Measurements from ENCODE around the gene FBRSL1.
"Not testable (repeated sequence)": the region's sequence is repeated elsewhere in the genome, so short reads cannot be mapped to it uniquely, and the experiment has no call there.

FBRSL1 gene

DNA sequence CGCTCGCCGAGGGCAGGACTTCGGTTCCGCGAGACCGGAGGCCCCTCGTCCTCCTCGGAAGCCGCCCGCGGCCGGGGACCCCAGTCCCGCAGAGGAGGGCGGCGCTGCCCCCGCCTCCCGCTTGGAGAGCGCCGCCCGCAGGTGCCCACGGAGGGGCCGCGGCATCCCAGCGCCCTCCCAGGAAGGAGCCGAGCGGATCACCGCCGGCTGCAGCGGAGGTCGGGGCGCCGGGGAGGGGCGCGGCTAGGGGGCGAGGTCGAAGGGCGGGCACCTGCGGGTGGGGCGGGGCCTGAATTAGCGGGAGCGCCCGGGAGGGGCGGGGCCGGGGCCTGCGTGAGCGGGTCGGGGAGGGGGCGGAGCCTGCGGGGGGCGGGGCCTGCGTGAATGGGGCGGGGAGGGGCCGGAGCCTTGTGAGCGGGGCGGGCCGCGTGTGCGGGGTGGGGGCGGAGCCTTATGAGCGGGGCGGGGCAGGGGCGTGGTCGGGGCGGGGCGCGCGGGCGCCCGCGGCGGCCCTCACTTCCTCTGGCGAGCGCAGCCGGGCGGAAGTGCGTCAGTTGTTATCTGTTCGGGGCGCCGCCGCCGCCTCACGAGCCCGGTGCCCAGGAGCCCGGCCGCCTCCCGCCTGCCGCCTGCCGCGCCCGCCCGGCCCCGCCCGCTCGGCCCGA is at the start of gene FBRSL1:
Gene FBRSL1 (plus strand): TSS at position 550 of the 665 bp plus-strand sequence.
- peak; percentile 90 for DNase-seq

DNA sequence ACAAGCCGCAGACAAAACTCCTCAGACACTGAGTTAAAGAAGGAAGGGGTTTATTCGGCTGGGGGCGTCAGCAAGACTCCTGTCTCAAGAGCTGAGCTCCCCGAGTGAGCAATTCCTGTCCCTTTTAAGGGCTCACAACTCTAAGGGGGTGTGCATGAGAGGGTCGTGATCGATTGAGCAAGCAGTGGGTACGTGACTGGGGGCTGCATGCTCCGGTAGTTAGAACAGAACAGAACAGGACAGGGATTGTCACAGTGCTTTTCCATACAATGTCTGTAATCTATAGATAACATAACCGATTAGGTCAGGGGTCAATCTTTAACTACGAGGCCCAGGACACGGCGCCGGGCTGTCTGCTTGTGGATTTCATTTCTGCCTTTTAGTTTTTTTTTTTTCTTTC is 49.5 kb upstream of the FBRSL1 start:
- not testable (repeated sequence) for DNase-seq

DNA sequence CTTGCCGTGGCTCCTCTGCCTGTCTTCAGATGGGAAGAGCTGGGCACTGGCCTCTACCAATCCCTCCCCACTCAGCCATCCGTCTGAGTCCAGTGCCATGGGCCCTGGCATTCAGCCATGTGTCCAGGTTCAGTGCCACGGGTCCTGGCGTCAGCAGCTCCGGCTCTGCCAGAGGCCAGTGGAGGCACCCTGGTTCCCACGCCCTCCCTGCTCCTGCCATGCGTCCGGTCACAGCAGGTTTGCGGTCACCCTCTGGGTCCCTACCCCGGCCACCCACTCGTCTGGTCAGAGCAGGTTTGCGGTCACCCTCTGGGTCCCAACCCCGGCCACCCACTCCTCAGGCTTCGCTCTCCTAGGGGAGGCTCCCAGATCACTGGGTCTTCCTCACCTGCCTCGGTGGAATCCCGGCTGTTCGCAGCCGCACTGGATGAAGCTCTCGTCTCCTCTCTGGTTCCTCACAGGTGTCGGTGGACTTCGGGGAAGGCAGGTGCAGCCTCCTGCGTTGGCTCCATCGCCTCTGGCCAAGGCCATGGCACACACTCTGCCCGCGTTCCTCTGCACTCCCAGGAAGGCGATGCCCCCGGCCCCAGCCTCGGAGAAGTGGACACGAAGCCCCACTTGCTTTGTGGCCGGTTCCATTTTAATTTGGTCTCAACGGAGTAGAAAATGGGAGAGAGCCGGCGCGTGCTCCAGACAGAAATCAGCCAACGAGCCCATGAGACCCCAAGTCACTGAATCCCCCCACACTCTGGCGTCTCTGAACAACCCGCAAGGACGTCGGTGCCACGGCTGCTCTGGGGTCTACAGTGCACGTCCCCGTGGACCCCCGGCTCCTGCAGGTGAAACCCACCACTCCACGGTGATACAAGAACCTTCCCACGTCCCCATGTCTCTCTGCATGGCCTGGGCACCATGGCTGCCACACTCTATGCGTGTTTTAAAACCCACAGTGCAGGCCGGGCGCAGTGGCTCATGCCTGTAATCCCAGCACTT is 47.8 kb upstream of the FBRSL1 start:
- DNase-seq = no peak

DNA sequence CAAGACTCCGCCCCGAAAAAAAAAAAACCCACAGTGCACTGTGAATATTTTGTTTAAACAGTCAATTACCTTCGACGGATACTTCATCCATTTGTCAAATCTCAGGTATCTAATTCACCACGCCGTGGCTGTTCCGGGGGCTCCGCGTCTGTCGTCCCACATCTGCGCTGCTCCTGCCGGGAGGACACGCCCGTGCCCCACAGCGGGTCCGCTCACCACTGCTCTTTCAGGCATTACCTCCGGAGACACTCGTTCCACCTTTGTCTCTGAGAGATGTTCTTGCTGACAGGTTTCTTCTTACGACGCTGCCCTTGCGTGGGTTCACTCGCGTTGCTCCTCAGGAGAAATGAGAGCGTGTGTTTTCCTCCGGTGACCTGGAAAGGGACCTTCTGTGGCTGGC is 46.9 kb upstream of the FBRSL1 start:
- DNase-seq = no peak

DNA sequence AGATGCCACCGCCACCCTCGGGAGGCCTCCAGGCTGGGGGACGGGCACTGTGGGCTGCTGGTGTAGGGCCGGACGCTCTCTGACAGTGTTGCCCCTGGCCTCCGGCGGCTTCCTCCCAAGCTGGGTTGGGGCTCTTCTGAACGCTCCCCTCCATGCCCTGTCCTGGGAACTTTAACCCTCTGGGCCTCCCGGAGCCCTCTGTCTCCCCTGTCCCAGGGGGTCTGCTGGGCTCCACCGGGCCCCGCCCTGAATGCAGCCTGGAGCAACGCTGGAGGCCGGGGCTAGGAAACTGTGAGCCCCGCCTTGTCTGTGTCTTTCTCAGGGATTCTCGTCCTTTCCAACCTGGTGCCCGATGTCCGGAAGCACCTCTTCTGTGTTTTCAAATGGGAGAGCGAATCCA is 45.7 kb upstream of the FBRSL1 start:
- DNase-seq = no peak

DNA sequence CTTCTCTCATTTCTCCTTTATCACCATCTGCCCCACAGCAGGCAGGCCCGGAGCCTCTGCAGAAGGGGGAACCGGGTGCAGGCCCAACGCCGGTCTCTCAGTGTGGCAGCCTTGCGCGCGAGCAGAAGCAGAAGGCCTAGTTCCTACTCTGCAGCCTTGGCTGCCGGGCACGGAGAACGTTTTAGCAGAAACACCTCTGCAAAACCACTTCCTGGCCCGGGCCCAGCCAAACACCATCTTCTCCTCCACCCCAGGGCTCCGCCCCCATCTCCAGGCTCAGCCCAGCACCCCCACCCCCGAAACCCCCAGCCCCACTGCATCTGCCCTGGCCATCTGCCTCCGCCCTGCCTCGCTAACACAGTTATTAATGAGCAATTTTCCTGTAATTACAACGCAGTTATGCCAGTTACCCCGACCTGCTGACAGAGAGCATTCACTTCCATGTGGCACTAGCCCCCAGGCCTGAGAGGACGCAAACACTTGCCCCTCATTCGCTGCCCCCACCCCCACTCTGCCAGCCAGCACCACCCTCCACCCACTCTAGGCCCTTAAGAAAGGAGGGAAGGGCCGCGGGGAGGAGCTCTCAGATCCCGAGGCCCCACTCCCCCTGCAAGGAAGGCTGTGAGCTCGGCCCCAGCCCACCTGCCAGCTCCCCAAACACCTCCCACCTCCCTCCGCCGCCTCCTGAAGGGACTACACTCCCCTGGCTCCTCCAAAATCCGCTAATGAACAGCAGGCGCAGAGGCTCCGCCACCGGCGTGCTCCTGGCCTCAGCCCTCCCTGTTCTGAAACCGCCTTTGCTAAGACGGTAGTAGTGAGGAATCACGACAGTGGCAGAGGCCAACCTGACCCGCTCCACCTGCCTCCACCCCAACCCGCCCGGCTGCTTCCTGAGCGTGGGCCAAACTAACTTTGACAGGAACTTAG is 44.7 kb upstream of the FBRSL1 start:
- peak; percentile 48 for DNase-seq

DNA sequence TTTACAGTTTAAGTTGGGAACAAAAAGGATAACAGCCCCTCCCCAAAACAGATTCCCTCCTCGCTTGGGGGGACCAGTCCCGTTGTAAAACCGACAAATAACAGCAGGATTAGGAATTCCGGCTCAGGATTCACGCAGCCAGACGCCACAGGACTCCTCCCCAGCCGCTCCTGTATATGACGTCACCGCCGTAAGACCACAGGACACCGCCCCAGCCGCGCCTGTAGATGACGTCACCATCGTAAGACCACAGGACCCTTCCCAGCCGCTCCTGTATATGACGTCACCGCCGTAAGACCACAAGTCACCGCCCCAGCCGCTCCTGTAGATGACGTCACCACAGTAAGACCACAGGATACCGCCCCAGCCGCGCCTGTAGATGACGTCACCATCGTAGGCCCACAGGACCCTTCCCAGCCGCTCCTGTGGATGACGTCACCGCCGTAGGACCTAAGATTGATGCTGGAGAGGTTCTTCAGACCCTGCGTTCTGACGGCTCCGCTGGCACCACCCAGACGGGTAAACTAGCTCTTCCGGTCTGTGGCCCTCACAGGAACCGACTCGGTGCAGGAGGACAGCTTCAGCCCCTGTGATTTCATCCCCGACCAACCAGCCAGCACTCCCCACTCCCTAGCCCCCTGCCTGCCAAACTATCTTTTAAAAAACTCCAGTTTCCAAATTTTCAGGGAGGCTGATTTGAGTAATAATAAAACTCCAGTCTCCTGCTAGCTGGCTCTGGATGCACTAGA is 43.9 kb upstream of the FBRSL1 start:
- DNase-seq = peak; percentile 96

DNA sequence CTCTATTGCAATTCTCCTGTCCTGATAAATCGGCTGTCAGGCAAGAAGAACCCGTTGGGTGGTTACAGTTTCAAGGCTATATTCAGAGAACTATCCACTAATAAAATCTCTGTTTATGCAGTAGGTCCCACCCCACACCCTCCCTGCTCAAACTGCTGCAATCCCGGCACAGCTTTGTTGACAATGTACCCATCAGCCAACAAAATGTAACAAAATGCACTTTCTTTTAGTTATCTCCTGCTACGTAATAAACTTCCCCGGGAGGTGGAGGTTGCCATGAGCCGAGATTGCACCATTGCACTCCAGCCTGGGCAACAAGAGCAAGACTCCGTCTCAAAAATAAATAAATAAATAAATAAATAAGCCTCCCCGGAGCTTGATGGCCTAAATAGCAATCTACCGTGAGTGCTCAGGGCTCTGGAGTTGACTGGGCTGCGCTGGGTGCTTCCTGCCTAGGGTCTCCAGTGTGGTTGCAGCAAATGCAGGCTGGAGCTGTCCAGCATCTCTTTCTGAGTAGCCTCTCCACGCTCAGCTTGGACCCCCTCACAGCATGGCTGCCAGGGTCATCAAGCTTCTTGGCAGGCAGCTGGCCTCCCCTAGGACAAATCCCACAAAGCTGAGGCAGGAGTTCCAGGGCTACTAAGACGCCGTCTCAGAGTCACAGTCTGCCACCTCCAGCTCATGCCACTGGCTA is 43.2 kb upstream of the FBRSL1 start:
- DNase-seq = no peak

DNA sequence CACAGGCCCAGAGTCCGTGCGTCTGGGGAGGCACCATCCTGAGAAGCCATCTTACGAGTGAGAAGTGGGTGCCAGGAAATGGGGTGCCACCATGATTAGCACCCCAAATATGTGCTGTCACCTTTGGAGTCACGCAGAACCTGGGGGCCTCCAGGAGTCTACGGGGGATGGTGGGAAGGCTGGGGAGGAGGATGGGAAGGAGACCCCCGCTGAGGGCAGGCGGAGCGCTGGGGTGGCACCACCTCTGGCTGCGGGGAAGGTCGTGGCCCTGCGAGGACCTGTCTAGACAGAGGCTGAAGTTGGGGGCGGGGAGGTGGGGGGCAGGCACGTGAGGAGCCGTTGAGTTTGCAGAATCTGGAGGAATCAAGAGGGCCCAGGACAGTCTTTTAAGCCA is 42.6 kb upstream of the FBRSL1 start:
- no peak for DNase-seq

DNA sequence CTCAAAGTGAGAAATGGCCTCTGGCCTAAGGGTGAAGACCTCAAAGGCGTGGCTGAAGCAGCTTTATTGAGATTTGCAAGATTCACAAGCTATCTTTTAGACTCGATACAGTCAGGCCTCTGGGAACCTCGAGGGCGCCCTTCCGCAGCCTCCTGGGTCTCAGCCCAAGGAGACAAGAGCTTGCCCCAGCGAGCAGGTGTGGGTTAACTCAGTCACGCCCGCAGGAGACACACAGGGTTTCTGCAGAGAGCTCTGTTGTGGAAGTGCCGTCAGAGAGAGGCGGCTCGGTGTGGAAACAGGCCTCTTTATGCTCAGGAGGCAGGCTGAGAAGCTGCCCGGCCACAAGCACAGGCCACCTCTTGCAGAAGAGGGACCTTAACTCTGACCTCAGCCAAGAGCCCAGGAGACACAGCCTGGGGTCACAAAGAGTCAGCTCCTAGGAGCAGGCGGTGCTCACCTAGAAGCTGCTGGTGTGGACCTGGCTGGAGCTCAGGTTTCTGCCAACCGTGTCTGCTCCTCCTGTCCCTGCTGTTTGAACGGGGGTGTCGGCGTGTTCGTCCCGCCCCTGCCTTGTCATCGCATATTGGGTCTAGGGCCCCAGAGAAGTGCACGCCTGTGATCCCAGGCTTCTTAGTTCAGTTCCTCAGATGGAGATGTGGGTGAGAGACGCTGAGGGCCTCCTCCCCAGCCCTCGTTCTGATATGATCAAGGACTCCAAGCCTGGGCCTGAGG is 42.1 kb upstream of the FBRSL1 start:
- no peak for DNase-seq

DNA sequence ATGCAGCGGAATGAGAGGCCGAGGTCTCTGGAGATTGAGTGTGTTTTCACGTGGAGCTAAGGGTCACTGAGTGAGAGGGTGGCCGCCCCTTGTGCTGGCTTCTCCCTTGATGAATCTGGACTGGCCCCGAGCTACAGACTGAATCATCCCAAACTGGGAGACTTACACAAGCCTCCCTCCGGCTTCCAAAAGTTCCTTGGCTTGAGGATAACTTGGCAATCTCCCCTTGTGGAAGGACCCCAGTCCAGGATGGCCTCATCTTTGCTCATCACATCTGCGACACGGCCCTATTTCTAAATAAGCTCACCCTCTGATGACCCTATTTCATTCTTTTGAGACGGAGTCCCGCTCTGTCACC is 41.5 kb upstream of the FBRSL1 start:
- no peak for DNase-seq

DNA sequence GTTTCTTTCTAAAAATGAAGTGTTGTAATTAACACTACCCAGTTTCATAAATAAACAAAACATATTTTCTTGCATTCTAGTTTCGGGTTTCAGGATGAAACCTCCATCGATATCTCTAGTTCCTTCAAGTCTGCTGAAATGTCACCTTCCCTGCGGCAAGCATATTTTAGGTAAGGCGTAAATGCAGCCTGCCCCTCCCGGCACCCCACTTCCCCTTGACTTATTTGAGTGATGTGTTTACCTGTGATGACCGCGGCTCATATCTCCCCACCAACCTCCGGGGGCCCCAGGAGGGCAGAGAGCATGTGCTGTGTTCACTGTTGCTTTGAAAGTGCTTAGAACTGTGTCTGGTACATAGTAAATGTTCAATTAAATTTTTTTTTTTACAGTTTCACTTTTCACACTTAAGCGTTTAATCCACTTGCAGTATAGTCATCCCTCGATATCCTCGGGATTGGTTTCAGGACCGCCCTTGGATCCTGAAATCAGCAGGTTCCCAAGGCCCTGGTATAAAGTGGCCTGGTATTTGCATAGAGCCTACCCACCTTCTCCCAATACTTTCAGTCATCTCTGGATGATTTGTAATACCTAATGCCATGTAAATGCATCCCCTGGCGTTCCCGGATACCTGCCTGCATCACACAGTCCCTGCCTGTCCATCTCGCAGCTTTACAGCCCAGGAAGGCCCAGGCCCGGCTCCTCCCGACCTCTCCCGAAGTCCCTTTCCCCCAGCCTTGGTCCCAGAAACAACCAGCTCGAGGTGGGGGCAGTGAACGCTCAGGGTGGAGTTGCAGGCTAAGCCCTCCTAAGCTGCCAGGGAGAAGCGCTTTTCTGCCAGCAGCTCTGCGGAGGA is 40.2 kb upstream of the FBRSL1 start:
- DNase-seq = no peak

DNA sequence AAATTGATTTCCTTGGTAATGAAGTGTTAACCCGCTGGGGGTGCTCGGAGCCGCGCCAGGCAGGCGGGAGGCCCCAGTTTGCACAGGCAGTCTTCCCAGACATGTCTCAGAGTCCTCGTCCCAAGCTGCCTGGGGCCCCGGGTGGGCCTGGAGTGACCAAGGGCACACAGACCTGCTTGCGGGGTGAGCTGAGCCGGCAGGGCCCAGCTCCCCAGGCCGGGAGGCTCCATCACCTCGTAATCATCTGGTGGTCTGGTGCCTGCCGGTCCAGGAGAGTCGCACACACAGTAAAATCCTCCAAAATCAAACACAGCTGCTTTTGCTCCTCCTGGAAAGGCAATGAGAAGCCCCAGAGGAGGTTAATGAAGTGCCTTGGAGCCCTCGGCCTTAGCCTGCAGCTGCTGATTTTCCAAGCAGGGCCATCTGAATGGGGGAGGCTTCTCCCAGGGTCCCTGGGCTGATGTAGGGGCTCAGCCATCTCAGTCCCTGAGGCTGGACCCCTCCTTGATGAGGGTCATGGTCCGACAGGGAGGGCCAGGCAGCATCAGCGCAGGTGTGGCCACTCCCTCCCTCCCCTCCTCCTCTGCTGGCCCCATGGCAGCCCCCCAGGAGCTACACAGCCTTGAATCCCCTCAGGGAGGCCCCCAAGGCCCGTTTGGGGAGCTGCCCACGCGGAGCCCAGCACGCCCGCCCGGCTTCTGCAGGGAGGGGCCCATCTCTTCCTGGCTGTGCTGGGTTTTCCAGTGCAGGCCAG is 39.4 kb upstream of the FBRSL1 start:
- DNase-seq = no peak

DNA sequence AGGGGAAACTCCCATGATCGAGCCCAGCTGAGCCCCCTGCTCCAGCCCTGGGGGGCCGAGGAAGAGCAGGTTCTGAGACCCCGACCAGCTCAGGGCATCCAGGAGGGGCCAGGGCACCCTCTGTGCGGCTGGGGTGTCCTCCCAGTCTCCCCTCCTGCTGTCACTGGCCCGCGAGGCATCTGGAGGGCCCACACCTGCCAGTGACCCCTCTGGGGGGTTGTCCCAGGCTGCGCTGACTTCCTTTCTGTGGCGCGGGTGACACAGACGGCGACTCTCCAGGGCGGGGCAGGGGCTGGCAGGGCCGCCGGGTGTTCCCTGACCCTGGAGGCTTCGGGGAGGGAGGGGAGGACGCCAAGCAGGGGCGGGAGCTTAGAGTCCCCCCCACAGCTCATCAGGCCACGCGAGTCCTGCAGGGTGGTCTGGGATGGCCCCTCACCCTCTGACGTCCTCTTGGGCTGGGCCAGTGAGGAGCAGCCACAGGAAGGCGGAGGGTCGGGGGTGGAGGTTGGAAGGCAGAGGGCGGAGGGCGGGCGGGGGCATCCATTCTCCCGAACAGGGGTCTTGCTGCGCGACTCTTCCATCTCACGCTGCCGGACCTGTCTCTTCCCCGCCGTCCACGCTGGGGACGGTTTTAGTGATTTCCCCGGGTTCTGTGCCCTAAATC is 38.6 kb upstream of the FBRSL1 start:
- no peak for DNase-seq

DNA sequence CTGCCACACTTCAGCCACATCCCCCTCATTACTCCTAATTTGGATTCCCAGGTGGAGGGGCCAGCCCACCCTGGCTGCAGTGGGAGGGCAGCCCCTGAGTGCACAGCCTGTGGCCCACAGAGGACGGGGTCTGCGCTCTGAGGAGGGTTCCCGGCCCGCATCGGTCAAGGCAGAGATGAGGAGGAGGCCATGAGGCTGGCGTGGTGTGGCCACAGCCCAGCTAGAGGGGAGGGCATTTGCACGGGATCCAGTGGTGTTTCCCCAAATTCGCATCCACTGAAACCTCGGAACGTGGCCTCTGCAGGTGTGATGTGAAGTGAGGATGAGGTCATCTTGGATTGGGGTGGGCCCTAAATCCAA is 38.1 kb upstream of the FBRSL1 start:
- no peak for DNase-seq

DNA sequence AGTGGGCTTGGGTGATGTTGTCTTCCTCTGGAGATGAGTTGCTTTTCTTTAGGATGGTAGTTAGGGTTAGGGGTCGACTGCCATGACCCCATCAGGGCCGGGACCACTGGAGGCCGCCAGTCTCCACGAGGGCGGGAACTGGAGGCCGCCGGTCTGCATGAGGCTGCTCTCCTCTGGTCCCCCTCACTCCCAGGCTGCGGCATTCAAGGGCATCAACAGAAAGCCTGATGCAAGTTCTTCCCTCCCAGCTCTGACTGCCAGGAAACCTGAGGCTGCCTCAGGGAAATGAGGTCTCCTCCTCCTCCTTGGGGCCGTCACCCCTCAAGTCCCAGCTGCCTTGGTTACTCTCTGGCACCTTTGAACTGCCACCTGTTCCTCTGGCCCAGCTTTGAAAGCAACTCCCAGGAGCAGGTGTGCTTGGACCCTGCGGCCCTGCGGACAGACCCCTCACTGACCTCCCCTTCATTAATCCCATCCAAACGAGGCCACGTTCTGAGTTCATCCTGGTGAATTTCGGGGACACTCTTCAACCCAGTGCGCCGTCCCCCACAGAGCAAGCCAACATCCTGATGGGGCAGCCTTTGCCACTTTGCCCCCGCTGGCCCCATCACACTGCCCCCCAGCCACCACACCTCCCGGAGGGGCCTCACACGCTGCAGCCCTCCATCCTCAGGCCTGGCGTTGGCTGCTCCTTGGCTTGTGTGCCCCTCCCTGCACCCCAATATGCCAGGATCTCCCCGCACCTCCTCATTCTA is 37.2 kb upstream of the FBRSL1 start:
- no peak for DNase-seq

DNA sequence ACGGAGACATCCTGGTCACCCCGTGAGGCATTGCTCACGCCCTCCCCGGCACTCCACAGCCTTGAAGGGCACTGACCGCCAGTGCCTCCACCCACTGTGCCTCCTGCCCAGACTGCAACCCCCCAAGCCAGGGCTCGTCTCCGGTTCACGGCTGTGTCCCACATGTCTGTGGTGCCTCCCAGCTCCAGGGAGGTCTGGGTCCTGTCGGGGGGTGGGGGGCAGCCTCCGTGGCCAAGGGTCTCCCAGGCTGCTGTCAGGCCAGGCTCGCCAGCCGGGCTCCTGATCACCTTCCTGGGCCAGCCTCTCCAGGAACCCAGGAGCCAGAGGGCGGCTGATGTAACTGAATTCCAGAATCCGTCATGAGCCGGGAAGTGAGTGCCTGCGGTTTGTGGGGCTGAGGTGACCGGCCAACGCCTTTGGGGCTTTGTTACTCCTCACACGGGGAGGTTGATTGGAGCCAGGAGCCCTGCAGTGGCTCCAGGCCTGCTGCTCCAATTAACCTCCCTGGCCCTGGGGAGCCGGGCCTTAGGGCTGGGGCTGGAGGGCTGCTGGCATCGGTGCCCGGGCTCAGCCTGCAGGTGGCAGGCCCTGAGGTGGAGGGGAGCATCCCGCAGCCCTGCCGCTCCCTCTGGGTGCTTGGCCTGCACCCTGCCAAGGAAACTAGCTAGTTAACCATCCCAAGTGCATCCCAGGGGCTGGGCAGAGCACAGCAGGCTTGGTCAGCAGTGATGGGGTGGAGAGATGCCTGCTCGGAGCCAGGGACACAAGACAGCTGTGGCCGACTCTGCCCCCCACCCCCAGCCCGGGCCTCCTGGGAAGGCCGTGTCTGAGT is 36.4 kb upstream of the FBRSL1 start:
- no peak for DNase-seq

Data from NCI-H1105 treated with DMSO at 0.1 percent for 48 hours (cell line).